ENCODE measurements around the gene ATP2B2. TPM values are rescaled to one million over a fixed set of nuclear protein-coding genes. Genes with fewer than 3 reads are reported as not detected.

Gene ATP2B2
- total RNA-seq, 1 experiment from 2014 or later = not detected

- RAD21 ChIA-PET (ENCODE audit: low non-redundant PET in 1 of 2, low total read pairs in 2 of 2, uncharacterized antibody in 2 of 2, unreplicated experiment in 2 of 2) = no interaction called here
- CTCF ChIA-PET = no interaction called here
- H3K27ac ChIP-seq (ENCODE audit: low read depth, low read length) = no peak overlapping the region
- H3K9me2 ChIP-seq (ENCODE audit: insufficient read depth) = no peaks in the 10 kb centered on the region
- intact Hi-C loops (cut with micrococcal nuclease) = loop anchor here (10.0 kb wide), 1 partner anchor 191 kb away; no protein-coding TSS in a partner anchor
- no peak overlapping the region for H3K4me3 ChIP-seq (replicated peaks in 1 of 2; ENCODE audit: low read depth in 1 of 2, low read length in 2 of 2)
- DNase-seq (ENCODE audit: low read depth, low spot score) (no peak), ATAC-seq (no peak)
- no peak for TF ChIP-seq SRF (IDR thresholded peaks at IDR 0.05; ENCODE audit: low read depth)
- no peak for TF ChIP-seq ZFX (IDR thresholded peaks at IDR 0.05)
- TF ChIP-seq CBX3 (IDR thresholded peaks at IDR 0.05; ENCODE audit: low read depth) = no peak
- TF ChIP-seq RAD21 (IDR thresholded peaks at IDR 0.05; ENCODE audit: low read depth) = no peak
- no peak for TF ChIP-seq TCF7L2 (IDR thresholded peaks at IDR 0.05; ENCODE audit: borderline replicate concordance, extremely low read depth, insufficient read depth, insufficient read length)
- TF ChIP-seq POLR2A (IDR thresholded peaks at IDR 0.05; ENCODE audit: borderline replicate concordance, extremely low read depth, insufficient read depth, insufficient read length) = no peak
- TF ChIP-seq SIN3A (IDR thresholded peaks at IDR 0.05; ENCODE audit: low read depth) = no peak
- TF ChIP-seq CEBPB (IDR thresholded peaks at IDR 0.05; ENCODE audit: low read depth) = no peak
- no peak for TF ChIP-seq ELF1 (IDR thresholded peaks at IDR 0.05; ENCODE audit: borderline replicate concordance, low read depth)
- no peak for TF ChIP-seq EZH2 (IDR thresholded peaks at IDR 0.05)
- no peak for TF ChIP-seq EGR1 (IDR thresholded peaks at IDR 0.05; ENCODE audit: low read depth)
- no peak for TF ChIP-seq ZNF274 (IDR thresholded peaks at IDR 0.05; ENCODE audit: low read depth, low read length)
- no peak for TF ChIP-seq JUND (IDR thresholded peaks at IDR 0.05)
- TF ChIP-seq CTCF (IDR thresholded peaks at IDR 0.05 in 2 of 3, conservative IDR thresholded peaks at IDR 0.05 in 1 of 3; ENCODE audit: borderline replicate concordance in 1 of 3, insufficient read depth in 1 of 3, low read depth in 2 of 3, low read length in 2 of 3) = no peak
- H4K20me1 ChIP-seq (ENCODE audit: insufficient read depth) = no peaks in the 10 kb centered on the region
- no peaks in the 10 kb centered on the region for H3K36me3 ChIP-seq (ENCODE audit: control insufficient read depth in 1 of 2, insufficient read depth in 2 of 2, low read length in 2 of 2)
- POLR2A ChIA-PET = no interaction called here
- H3K79me2 ChIP-seq (ENCODE audit: insufficient read depth, low read length) = no peaks in the 10 kb centered on the region
- BruUV-seq (replicated peaks) = no TSS peak
- H3K4me2 ChIP-seq (ENCODE audit: low read length) = no peak overlapping the region
- H2AFZ ChIP-seq (ENCODE audit: low read depth, low read length, poor library complexity, severe bottlenecking) = no peak overlapping the region
- no peak overlapping the region for H3K9ac ChIP-seq (ENCODE audit: low read length)
- no peaks in the 10 kb centered on the region for H3K27me3 ChIP-seq (ENCODE audit: insufficient read depth, low read length)
- H3K4me1 ChIP-seq (ENCODE audit: control insufficient read depth in 1 of 2, insufficient read depth in 2 of 2, low read length in 2 of 2) = peaks cover 0 to 15% of the 10 kb centered on the region in 2 experiments; a peak in 2 of 4 replicates
- no peaks in the 10 kb centered on the region for H3K9me3 ChIP-seq (ENCODE audit: control insufficient read depth in 1 of 2, insufficient read depth in 1 of 2, low read depth in 1 of 2, low read length in 2 of 2)
Observed at GRCh38 chr3:10513306-10513705, 7.9 kb upstream of the ATP2B2 start.

Data from HCT116 (cell line).